Endothelial cell of umbilical vein (primary cell): ENCODE data around the gene AGTPBP1. TPM values are rescaled to one million over a fixed set of nuclear protein-coding genes. Genes with fewer than 3 reads are reported as not detected.

Experiments used
- BruUV-seq: library from RNA; stranded (reverse); fragments of 400-500 nt; replicated peaks from 2 replicates; lab custom pipeline; 2021; lab: Mats Ljungman, UMichigan
- CTCF ChIA-PET: fragments of 300-600, 350-600 bp; sonication (Branson Sonifier 250); formaldehyde crosslinking; loops from one replicate; lab custom pipeline; 2021; ENCODE audit warnings: antibody characterized with exemption, inconsistent platforms; lab: Charles Lee
- POLR2A ChIA-PET: fragments of 300-600, 350-600 bp; sonication (Branson Sonifier 250); formaldehyde crosslinking; loops from one replicate; lab custom pipeline; 2021; ENCODE audit warnings: antibody characterized with exemption, inconsistent platforms; lab: Charles Lee
- DNase-seq: peaks from one replicate; pipeline ENCODE4 v3.0.0-alpha.2; 2011; ENCODE audit warnings: low read depth, low spot score
- FAIRE-seq: peaks from 2 replicates; lab custom pipeline; 2011; peaks lifted over from hg19 to GRCh38; lab: Jason Lieb, UNC
- H2AFZ ChIP-seq: 2 replicates; pipeline ENCODE4 v1.6.0; 2012; ENCODE audit warnings: low read depth, low read length, control low read depth, inconsistent platforms
- H3K27ac ChIP-seq: 2 replicates; pipeline ENCODE4 v1.5.1; 2011; ENCODE audit warnings: low read depth, mild to moderate bottlenecking, control low read depth, low read length, moderate library complexity; ENCODE audit not compliant: insufficient read depth
- H3K27me3 ChIP-seq, 2 experiments: 2 replicates each; pipeline versions ENCODE4 v1.6.0 to v1.6.1; 2011; ENCODE audit warnings: low read length in 2 of 2, mixed read lengths in 1 of 2; ENCODE audit not compliant: control insufficient read depth in 2 of 2, insufficient read depth in 2 of 2
- H3K36me3 ChIP-seq, 2 experiments: 2 replicates in 1 of 2; 3 replicates in 1 of 2; pipeline ENCODE4 v1.5.1; 2011; ENCODE audit warnings: low read length in 2 of 2, mild to moderate bottlenecking in 1 of 2, moderate library complexity in 1 of 2; ENCODE audit not compliant: control insufficient read depth in 2 of 2, insufficient read depth in 2 of 2; ENCODE audit errors: extremely low read depth in 1 of 2
- H3K4me1 ChIP-seq: 3 replicates; pipeline ENCODE4 v1.5.1; 2011; ENCODE audit warnings: mild to moderate bottlenecking, low read length; ENCODE audit not compliant: control insufficient read depth, insufficient read depth; ENCODE audit errors: extremely low read depth
- H3K4me2 ChIP-seq: 2 replicates; pipeline ENCODE4 v1.6.1; 2011; ENCODE audit warnings: low read length, control low read depth, mixed read lengths; ENCODE audit not compliant: insufficient read depth
- H3K4me3 ChIP-seq, 3 experiments: fragments of 200-600 bp in 1 of 3; sonication (generic), shearing (Covaris generic) in 1 of 3; replicated peaks in 1 of 3; 2 replicates each; pipeline ENCODE4 v1.5.1; 2011 to 2016; ENCODE audit warnings: control low read depth in 3 of 3, low read length in 3 of 3, mild to moderate bottlenecking in 2 of 3, inconsistent platforms in 1 of 3, low read depth in 1 of 3, moderate library complexity in 1 of 3; ENCODE audit not compliant: insufficient read depth in 1 of 3
- H3K79me2 ChIP-seq: 2 replicates; pipeline ENCODE4 v1.6.0; 2012; ENCODE audit warnings: low read length, inconsistent platforms; ENCODE audit not compliant: control insufficient read depth, insufficient read depth
- H3K9ac ChIP-seq: replicated peaks from 2 replicates; pipeline ENCODE3; 2011; ENCODE audit warnings: low read length, control low read depth; ENCODE audit not compliant: insufficient read depth; ENCODE audit errors: extremely low read depth
- H3K9me1 ChIP-seq: replicated peaks from 3 replicates; pipeline ENCODE4 v1.6.0; 2011; ENCODE audit warnings: mild to moderate bottlenecking, low read length; ENCODE audit not compliant: control insufficient read depth, insufficient read depth; ENCODE audit errors: extremely low read depth
- H3K9me3 ChIP-seq: replicated peaks from 2 replicates; pipeline ENCODE4 v1.5.1; 2012; ENCODE audit warnings: low read length, inconsistent platforms; ENCODE audit not compliant: control insufficient read depth, insufficient read depth
- H4K20me1 ChIP-seq: replicated peaks from 2 replicates; pipeline ENCODE3; 2011; ENCODE audit warnings: mild to moderate bottlenecking, low read length; ENCODE audit not compliant: control insufficient read depth, insufficient read depth; ENCODE audit errors: extremely low read depth
- EZH2 ChIP-seq: IDR thresholded peaks from 2 replicates; pipeline ENCODE4 v1.6.1; 2012; ENCODE audit warnings: borderline replicate concordance, low read depth, mild to moderate bottlenecking, moderate library complexity, low read length, inconsistent platforms; ENCODE audit not compliant: severe bottlenecking
- FOS ChIP-seq: IDR thresholded peaks from 2 replicates; pipeline ENCODE4 v1.6.1; 2011; ENCODE audit warnings: mild to moderate bottlenecking, low read length, moderate library complexity, borderline replicate concordance; ENCODE audit not compliant: insufficient read depth
- GATA2 ChIP-seq: IDR thresholded peaks from 2 replicates; pipeline ENCODE4 v1.7.0; 2011; ENCODE audit warnings: low read depth, mild to moderate bottlenecking, moderate library complexity, mixed read lengths, low read length; ENCODE audit not compliant: insufficient read length, insufficient read depth
- JUN ChIP-seq: IDR thresholded peaks from 2 replicates; pipeline ENCODE4 v1.6.1; 2011; ENCODE audit warnings: borderline replicate concordance, low read depth; ENCODE audit not compliant: insufficient read length, insufficient read depth
- MYC ChIP-seq: IDR thresholded peaks from one replicate; pipeline ENCODE4 v1.6.1; 2011; ENCODE audit warnings: mild to moderate bottlenecking, low read depth, low read length
- POLR2A ChIP-seq: IDR thresholded peaks from 2 replicates; pipeline ENCODE4 v1.6.1; 2012; ENCODE audit warnings: low read depth, mild to moderate bottlenecking, control low read depth, low read length
- POLR2AphosphoS5 ChIP-seq: IDR thresholded peaks from 2 replicates; pipeline ENCODE4 v1.6.1; 2012; ENCODE audit warnings: low read depth, mild to moderate bottlenecking, control low read depth, low read length, moderate library complexity; ENCODE audit not compliant: insufficient read depth
- dilution Hi-C: fragments of 300-500 bp; cut with MboI; formaldehyde crosslinking; loops from one replicate; pipeline ENCODE4 v1.15.0; 2019; ENCODE audit warnings: low sequenced_read_pairs; ENCODE audit not compliant: extremely low pct_ligation_motif_present
- intact Hi-C: fragments of 100-400 bp; cut with micrococcal nuclease; formaldehyde crosslinking; loops from one replicate; pipeline ENCODE4 v1.10.0; 2022
- polyA plus RNA-seq, 4 experiments: library from polyadenylated mRNA; depleted of rRNA in 3 of 4; stranded (reverse) in 3 of 4; unstranded in 1 of 4; fragments of >200 nt; gene quantifications; 2 replicates each; pipeline versions ENCODE4 v1.2.1 to v1.2.3, GENCODE V29; 2011 to 2012; ENCODE audit warnings: missing spikeins in 1 of 4
- total RNA-seq: library from RNA; stranded (reverse); gene quantifications from 2 replicates; pipeline ENCODE4 v1.2.3, GENCODE V29; 2021
- TF ChIP-seq, protein P1 (sequence below): IDR thresholded peaks from 2 replicates; pipeline ENCODE4 v1.6.1; 2011; ENCODE audit not compliant: insufficient read depth, insufficient read length
- TF ChIP-seq, protein P2 (sequence below), 2 donors: IDR thresholded peaks; 1 replicate in 1 of 2; 2 replicates in 1 of 2; pipeline ENCODE4 v1.5.1; 2011; ENCODE audit warnings: low read length in 2 of 2, mild to moderate bottlenecking in 2 of 2, moderate library complexity in 2 of 2, control low read depth in 1 of 2, inconsistent platforms in 1 of 2, low read depth in 1 of 2; ENCODE audit not compliant: insufficient read depth in 1 of 2; ENCODE audit errors: extremely low read depth in 1 of 2

Gene AGTPBP1
- total and polyA plus RNA-seq, 2 donors (not counting 3 experiments of a cell fraction or from before 2014, with no cell fraction given): 4.2 to 18.4 TPM

DNA sequence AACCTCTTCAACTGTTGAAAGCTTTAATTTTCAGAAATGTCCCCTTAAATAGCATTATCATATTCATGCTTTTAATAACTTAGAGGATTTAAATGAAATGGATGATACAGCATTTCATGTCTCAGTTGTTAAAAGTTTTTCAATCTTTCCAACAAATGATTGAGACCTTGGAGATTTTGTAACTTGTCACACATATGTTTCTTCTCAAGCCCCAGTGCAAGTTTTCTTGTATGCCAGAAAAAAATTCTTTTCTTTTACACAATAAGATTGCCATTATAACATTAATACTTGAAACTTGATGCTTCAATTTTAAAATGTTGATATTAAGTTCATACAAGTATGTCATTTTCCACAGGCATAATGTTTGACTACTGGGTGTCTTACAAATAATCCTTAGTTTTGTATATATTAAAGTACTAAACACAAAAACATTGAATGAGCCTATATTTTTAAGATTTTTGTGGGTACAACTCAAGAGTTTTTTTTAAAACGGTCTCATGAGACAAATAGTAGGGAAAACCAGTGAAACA, 124.5 kb downstream of the AGTPBP1 start:
- POLR2A ChIA-PET: no interaction called here
- CTCF ChIA-PET: no interaction called here
- H4K20me1 ChIP-seq: no peaks in the 10 kb centered on the region
- intact Hi-C loops: no loop called here
- no peaks in the 10 kb centered on the region for H3K4me1 ChIP-seq
- H3K9ac ChIP-seq: no peak overlapping the region
- H3K79me2 ChIP-seq: no peaks in the 10 kb centered on the region
- H3K27ac ChIP-seq: no peak overlapping the region
- no peaks in the 10 kb centered on the region for H3K36me3 ChIP-seq
- BruUV-seq: no TSS peak
- H2AFZ ChIP-seq: no peak overlapping the region
- H3K9me3 ChIP-seq: no peaks in the 10 kb centered on the region
- H3K4me2 ChIP-seq: no peak overlapping the region
- no peak for TF ChIP-seq POLR2A
- no peak for TF ChIP-seq MYC
- TF ChIP-seq, protein P1, sequence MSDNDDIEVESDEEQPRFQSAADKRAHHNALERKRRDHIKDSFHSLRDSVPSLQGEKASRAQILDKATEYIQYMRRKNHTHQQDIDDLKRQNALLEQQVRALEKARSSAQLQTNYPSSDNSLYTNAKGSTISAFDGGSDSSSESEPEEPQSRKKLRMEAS: no peak
- TF ChIP-seq, protein P2, sequence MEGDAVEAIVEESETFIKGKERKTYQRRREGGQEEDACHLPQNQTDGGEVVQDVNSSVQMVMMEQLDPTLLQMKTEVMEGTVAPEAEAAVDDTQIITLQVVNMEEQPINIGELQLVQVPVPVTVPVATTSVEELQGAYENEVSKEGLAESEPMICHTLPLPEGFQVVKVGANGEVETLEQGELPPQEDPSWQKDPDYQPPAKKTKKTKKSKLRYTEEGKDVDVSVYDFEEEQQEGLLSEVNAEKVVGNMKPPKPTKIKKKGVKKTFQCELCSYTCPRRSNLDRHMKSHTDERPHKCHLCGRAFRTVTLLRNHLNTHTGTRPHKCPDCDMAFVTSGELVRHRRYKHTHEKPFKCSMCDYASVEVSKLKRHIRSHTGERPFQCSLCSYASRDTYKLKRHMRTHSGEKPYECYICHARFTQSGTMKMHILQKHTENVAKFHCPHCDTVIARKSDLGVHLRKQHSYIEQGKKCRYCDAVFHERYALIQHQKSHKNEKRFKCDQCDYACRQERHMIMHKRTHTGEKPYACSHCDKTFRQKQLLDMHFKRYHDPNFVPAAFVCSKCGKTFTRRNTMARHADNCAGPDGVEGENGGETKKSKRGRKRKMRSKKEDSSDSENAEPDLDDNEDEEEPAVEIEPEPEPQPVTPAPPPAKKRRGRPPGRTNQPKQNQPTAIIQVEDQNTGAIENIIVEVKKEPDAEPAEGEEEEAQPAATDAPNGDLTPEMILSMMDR (IDR thresholded peaks at IDR 0.05; ENCODE audit: extremely low read depth in 1 of 2, insufficient read depth in 1 of 2, low read depth in 1 of 2, low read length in 2 of 2): no peak
- no peak for TF ChIP-seq FOS
- TF ChIP-seq GATA2: no peak
- TF ChIP-seq EZH2: no peak
- TF ChIP-seq POLR2AphosphoS5: no peak
- TF ChIP-seq JUN: no peak
- H3K27me3 ChIP-seq: no peaks in the 10 kb centered on the region
- DNase-seq: no peak
- dilution Hi-C loops: no loop called here
- no peak overlapping the region for H3K4me3 ChIP-seq
- FAIRE-seq: no peak
- H3K9me1 ChIP-seq: no peaks in the 10 kb centered on the region
